Hypothalamus (tissue), 51 donors: ENCODE data around the gene SQSTM1.

Source experiments
- DNase-seq, 51 donors: peaks; one replicate each; lab custom pipeline; 2025; lab: John Stamatoyannopoulos, UW

The SQSTM1 gene

DNA sequence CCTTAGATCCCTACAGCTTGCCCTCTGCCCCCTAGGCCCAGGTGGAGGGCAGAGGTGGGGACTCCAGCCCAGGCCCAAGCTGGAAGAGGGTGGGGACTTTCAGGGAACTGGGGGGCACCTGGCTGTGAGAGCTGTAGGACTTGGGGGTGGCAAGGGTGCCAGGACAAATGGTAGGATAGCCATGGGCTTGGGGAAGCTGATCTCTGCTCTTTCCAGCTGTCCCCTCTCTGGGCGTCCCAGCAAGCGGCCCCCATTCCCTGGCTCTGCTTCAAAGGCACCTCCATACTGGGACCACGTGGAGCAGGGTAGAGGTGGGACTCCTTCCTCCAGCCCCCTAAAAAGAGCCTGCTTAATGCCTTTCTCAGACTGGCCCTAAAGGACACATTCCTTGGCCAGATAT, 26.5 kb upstream of the SQSTM1 start:
- DNase-seq, result no peak

DNA sequence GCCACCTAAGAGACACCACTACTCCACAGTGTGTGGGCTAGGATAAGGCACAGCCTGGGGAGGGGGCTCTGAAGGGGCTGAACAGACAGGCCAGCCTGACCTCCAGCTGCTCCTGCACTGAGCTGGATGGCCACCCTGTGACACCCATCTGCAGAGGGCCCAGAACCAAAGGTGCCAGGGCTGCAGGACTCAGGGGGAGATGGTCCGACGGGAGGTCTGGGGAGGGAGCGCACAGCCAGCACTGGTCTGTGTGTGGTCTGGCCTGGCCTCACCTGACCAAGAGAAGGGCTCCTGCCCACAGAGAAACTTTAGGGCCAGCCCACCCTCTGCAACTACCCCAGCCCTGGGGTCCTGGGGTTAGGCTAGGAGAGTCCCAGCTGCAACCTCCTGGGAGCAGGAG, 26.1 kb upstream of the SQSTM1 start:
- no peak for DNase-seq

DNA sequence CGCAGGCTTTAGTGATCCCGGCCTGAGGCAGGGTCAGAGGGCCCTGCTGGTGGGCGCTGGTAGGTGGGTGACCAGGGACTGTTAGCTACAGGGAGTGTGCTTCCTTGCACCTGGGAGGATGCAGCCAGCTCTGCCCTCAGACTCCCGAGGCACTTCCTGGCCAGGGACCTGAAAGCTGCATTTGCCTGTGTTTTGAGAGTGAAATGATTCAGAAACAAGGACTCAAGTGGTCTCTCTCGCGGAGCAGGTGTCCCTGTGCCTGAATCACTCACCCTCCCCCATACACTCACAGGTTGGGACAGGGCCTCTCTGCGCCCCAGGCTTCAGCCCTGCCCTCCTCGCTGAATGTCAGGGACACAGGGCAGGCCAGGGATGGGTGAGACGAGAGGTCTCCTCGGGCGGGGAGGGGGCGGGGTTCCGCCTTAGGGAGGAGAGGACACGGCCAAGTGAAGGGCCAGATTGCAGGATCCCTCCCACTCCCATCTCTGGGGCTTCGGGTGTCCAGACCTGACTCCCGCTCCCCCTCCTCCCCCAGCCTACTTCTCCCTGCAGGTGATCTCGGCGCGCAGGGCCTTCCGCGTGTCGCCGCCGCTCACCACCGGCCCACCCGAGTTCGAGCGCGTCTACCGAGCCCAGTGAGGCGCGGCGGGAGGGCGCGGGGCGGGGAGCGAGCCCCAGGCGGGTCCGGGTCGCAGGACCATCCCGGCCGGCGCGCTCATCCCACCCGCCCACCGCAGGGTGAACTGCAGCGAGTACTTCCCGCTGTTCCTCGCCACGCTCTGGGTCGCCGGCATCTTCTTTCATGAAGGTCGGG, 25.4 kb upstream of the SQSTM1 start:
- DNase-seq, result peak in 3 of 51 donors; percentile 21 to 31 (median 26)

DNA sequence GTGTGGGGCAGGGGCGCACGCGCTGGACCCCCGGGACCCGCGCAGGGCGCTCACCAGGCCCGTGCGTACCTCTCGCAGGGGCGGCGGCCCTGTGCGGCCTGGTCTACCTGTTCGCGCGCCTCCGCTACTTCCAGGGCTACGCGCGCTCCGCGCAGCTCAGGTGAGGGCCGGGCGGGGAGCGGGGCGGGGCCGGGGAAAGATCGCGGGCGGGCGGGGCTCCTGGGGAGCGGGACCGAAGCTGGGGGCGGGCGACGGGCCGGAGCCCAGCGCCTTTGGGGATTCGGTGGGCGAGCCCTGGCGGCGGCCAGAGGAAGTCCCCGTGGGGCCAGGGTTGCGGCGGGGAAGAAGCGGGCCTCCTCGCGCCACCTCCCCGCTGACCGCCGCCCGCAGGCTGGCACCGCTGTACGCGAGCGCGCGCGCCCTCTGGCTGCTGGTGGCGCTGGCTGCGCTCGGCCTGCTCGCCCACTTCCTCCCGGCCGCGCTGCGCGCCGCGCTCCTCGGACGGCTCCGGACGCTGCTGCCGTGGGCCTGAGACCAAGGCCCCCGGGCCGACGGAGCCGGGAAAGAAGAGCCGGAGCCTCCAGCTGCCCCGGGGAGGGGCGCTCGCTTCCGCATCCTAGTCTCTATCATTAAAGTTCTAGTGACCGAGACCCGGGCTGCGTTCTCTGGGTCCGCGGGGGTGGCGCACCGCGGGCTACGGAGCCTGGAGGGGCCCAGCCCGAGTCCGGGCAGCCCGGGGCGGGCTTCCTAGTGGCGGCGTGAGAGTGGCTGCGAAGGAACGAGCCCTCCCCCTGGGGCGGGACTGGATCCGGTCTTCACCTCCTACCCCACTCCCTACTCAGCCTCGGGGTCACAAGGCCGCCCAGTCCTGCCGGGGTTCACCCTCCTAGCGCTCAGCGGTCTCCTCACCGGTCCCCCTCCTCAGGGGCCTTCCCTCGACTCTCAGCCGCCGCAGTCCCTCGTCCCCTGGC, 24.6 kb upstream of the SQSTM1 start:
- DNase-seq, result peak in 44 of 51 donors; percentile 29 to 83 (median 60)

DNA sequence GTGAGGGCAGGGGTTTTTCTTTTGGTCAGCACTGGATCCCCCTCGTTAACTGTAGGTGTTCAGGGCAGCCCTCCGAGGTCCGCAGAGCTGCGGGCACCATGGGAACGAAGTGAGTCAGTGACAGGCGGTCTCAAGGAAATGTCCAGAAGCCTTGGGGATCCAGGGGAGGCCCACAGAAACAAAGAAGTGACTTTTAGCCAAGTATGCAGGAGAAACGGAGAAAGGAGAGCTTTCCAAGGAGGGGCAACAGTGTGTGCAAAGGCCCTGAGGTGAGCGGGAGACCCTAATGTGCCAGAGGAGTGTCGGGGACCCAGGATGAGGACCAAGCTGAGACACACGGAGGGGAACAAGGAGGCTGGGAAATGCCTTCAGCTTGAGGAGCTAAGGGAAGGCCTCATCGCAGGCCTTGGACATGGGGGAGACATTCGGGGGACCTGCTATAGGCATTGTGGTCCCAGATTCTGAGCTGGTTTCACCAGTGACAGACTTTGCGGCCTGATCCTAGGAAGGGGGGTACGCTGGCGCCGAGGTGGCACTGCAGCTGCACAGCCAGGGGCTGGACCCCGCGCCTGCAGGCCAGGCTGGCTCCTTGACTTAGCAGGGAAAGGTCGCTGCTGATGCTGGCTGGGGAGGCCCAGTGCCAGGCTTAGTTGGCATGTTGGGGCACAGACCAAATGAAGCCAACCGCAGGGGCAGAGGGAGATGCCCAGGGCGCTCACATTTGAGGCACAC, 23.7 kb upstream of the SQSTM1 start:
- no peak for DNase-seq

DNA sequence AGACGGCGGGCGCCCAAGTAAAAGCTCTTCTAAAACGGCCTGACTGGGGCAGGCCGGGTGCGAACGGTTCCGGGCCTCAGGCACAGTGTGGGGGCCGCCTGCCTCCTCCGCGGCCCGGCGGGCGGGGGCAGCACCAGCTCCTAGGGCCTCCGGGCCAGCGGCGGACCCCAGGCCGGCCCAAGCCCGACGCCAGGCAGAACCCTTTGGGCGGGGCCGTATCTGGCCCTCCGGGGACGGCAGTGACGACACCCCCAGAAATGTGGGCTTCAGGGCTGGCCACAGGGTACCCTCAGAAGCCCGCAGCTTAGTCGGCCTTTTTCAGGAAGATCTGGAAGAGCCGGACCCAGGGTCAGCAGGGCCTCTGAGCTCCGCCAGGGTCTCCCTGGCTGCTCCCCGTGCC, 23.0 kb upstream of the SQSTM1 start:
- DNase-seq, result no peak

DNA sequence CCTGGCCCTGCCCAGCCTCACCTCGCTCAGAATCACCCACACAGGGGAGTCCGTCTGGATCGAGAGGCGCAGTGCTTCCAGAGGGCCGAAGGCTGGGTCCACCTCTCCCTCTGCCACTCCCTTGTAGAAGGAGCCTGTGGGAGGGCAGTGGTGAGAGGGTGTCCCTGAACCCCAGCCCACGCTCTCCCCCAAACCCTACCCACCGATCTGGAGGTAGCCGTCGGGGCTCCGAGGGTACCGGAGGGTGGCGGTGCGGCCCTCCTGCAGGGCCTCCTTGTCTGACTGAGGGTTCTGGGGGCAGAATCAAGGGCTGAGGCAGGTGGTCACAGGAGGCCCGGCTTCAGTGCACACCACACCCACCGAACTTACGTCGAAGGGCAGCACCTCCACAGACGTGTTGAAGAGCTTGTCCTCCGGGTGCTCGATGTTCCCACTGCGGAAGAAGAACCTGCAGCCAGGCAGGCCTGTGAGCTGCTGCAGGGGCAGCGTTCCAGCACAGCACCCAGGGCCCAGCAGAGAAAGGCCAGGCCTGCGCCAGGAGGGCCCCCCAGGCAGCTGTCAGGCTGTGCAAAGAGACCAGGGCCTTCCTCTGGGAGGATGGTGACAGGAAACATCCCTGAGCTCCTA, 22.4 kb upstream of the SQSTM1 start:
- DNase-seq, result no peak

DNA sequence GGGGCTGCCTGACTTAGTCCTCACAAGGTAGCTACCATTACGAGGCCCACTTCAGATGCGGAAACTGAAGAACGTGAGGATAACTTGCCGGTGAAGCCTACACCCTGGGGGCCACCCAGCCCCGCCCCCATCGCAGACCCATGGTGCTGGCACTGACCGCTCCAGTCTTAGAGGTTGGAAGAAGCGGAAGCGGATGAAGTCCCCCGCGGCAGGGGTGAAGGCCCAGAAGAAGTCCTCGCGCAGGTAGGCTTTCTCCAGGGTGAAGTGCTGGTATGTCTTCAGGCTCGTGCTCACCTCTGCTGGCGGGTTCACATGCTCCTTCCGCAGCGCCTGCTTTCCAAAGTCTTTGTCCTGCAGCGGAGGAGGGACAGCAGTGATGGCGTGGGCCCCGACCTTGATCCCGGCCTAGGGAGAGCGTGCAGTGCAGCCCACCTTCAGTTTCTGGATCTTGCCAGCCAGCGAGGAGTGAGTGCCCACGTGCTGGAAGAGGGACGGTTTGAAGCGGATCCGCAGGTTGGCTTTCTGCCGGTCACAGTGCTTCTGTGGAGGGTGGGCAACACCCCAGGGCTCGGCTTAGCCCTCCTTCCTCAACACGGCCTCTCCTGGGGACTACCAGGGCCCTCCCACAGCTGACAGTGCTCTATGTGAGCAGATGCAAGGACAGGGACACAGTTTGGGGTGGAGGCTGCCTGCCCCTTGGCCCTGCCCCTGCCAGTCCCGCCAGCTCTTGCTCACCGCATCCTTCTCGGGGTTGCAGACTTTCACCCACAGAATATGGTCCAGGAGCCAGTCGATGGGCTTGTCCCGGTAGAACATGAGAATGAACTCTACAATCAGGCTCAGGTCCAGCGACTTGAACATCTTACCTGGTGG, 21.7 kb upstream of the SQSTM1 start:
- no peak for DNase-seq

DNA sequence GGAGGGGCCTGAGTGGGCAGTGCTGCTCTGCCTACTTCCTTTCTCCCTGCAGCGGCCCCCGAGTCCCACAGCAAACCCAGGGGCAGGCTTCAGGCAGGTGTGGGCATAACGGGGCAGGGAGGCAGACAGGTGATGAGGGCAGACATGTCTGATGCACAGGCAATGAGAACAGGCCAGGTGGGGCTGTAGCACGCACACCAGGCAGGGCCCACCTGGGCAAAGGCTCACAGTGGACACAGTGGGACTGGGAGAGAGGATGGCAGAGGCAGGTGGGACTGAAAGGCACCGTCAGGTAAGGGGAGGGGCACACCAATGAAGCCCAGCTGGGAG, 21.1 kb upstream of the SQSTM1 start:
- DNase-seq, result no peak

DNA sequence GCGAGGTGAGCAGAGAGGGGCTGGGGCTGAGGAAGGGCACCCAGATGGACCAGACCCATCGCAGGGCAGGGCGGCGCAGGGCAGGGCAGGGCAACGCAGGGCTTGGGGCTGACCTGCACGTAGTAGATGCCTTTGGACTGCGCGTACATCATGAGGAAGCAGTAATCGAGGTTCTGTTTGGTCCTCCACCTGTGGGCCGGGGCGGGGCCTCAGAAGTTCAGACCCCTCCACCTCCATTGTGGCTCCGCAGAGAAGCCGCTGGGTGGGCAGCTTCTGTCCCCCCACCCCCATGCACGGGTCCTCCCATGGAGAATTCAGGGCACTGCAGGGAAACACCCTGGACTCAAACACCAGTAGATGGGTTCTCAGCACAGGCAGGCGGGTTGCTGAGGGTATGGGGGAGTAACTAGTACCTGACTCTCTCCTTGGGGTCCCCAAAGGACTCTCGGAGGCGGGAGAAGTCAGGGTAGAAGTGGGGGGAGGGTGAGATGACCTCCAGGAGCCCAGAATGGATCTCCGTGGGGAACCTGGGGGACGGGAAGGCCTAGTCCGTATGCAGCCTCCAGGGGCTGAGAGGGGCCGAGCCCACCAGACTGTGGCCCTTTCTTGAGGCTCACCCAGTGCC, 20.5 kb upstream of the SQSTM1 start:
- DNase-seq, result no peak

DNA sequence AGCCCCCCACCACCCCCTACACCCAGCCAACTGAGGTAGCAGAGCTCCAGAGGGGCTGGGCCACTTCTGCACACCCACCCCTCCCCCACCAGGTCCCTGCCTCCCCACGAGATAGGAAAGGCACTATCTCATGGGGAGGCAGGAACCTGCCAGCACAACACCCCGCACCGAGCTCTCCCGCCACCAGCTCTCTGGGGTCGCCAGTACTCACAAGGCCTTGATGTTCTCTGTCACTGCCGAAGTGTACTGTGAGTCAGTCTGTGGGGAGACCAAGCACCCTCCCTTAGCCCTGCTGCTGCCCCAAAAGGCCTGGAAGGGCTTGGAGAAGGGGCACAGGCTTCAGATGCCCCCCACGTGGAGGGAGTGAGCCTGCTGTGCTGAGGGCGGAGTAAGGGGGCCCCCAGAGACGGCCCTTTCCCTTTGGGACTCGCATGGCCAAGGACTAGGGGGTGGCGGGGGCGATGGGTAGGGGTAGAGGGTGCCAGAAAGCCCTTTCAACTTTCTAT, 20.0 kb upstream of the SQSTM1 start:
- no peak for DNase-seq

DNA sequence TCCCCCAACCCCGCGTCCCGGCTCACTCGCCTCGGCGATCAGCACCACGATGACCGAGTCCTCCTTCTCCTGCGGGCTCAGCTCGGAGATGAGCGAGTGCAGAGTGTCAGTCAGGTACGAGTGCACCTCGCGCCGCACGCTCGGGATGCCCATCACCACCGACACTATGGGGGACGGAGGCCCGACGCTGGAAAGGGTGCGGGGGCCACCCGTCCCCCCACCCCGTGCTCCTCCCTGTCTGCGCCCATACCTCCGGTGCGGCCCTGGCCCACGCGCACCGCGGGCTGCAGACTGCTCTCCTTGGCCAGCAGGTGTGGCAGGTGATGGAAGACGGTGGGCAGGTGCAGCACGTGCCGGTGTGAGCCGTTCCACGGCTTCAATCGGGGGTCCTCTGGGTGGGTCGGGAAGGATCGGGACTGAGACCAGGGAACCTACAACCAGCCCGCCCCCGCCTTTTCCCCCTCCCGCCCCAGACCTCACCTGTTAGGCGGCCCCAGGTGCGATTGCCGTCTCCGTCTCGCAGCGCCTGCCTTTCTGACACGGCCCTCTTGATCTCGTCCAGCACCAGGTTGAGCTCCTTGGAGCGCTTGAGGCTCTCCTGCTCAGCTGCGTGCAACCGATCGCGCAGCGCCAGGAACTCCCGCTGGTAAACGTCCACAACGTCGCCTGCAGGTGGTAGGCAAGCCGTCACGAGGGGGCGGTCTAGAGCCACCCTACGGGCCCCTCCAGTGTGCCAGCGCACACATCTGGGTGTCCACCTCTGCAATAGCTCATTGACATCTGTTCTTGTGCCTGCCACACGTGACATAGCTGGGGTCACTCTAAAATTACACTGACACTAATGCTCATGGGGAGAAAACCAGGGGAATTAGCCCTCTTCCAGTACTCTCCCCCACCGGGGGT, 19.1 kb upstream of the SQSTM1 start:
- peak in 21 of 51 donors; percentile 7 to 69 (median 34) for DNase-seq

DNA sequence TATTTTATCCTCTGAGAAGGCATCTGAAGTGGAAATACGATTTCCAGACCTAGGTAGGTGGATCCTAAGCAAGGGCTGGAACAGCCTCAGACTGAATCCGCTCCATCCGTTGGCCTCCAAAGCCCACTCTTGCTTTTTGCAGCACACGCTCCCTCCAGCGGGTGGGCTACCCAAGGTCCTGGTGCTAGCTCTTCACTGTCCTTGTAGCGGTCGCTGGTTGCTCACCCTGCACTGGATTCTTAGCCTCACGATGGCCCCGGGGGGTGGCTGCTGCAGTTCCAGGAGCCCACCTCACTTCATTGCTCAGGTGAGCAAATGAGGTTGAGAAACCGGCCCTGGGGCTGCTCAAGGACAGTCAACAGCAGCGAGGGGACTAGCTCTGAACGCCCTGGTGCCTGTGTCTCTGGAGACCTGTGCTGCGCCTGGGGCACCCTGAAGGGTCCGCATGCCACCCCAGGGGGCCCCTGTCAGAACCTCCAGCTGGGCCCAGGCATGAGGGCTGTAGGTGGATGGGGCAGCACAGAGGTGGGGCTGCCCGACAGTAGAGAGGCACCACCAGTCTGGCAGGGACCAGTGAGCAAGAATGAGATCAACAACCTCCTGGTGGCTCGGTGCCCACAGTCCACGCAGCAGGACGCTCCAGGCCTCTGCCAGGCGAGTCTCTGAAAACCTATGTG, 18.4 kb upstream of the SQSTM1 start:
- DNase-seq, result no peak

DNA sequence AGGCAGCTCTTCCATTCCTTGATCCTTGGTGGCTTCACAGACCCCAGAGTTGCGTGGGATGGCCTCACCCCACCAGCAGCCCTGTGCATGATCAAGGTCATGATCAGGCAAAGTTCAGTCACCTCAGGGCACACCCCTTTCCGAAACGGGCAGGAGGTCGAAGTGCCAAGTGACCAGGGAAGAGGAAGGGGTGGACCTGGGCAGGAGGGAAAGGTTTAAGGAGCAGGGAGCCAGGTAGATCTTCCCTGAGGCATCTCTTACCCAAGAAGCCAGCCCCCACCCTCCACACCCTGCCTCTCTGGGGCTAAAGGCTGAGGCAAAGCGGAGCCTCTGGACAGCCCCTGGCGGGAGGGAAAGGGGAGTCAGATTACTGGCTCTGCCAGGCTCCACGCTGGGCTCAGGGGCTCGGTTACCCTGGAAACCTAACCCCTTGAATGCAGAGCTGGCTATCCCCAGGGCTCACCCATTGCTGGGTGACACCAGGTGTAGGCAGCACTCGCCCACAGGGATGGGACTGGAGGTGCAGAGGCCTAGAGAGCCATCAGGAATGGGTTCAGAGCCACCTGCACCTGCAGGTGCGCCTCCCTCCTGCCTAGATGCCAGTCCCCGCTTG, 17.6 kb upstream of the SQSTM1 start:
- DNase-seq, result no peak

DNA sequence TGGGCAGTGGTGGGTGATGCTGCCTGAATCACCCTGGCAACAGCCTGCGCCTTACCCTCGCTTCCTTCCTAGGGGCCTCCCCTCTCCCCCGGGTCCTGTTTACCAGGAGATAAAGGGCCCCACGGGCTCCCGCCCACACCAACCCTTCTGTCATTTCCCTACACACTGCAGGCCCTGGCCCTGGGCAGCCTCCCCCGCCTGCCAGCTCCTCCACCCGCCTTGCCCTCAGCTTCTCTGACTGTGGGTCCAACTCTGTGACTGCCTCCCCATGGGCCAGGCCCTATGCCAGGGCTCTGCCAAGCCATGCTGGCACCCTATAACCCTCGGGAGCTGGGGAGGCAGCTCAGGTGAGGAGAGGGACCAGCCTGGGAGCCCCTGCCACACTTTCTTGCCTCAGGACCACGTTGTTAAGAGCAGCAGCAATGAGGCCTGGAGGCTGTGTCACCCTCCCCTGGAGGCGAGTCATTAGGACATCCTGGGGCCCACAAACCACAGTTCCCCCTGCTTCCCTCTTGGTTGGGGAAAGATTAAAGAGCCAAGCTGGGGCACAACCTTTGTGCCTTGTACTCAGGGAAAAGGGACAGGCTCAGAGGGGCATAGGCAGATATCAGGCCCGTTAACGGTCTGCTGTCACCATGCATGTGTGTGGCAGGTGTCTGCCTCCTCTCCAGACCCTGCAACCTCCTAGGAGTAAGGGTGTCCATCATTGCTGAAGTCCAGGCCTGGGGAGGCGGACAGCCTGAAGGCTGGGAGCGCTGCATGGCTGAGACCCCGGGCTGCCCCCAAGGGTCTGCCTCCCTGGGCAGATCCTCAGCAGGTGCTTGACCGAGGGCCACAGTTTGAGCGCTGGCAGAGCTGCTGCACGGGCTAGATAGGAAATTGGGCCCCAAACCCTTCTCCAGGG, 16.8 kb upstream of the SQSTM1 start:
- DNase-seq, result no peak

DNA sequence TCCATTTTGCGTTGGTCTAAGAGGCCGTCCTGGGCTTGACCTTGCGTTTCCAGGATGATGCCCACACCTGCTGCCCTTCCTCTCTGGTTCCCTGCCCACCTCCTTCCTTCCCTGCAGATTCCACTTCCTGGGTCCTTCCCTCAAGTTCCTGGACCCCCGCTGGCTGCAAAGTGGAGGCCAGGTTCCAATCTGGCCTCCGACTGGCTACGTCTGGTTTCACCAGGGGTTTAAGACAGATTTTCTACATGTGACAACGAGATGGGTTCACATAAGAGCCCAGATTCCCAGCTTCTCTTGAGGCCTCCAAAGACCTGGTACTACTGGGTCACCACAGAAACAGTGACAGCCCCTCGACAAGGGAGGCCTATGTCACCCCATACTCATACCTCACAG, 16.2 kb upstream of the SQSTM1 start:
- DNase-seq, result no peak
